SK-N-SH (cell line): Measurements from ENCODE around the gene OR5W2.
"Not testable (repeated sequence)": the region's sequence is repeated elsewhere in the genome, so short reads cannot be mapped to it uniquely, and the experiment has no call there.

Experiments
- TAF1 ChIP-seq: IDR thresholded peaks from 2 replicates; pipeline ENCODE4 v1.6.1; 2012; ENCODE audit warnings: low read depth, mild to moderate bottlenecking, low read length, moderate library complexity, borderline replicate concordance
- TCF12 ChIP-seq: IDR thresholded peaks from 2 replicates; pipeline ENCODE4 v1.4.0; 2012

DNA sequence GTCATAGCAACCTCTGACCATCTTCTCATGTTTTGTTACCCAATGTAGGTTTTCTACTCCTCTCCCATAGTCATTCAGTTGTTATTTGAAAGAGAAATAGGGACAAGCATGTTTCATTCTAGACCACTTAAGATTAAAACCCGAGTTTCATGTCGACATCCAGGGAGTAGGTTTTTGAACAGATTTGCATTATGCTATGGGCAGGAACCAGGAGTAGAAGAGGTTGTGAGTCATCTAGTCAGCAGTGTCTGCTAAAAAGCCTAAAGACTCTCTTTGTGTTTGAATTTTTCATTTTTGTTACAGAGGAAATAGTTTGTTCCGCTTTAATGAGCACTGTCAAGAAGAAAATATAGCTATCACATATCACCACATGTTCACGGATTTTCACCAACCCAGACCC is 29.4 kb downstream of the OR5W2 start:
- not testable (repeated sequence) for TF ChIP-seq TAF1, TCF12
